Thyroid gland (tissue), 4 donors: ENCODE data around the gene CTIF. TPM values are rescaled to one million over a fixed set of nuclear protein-coding genes. Genes with fewer than 3 reads are reported as not detected.

ENCODE experiments used
- DNase-seq, 2 donors: peaks; one replicate each; pipeline ENCODE4 v3.0.0-alpha.2; 2019
- H3K27ac ChIP-seq, 3 donors: fragments of 200-600 bp; sonication (generic); 1 replicate in 2 of 3; 2 replicates in 1 of 3; pipeline ENCODE4 v1.5.1; 2016 to 2019; ENCODE audit warnings: mild to moderate bottlenecking in 1 of 3, moderate library complexity in 1 of 3
- H3K27me3 ChIP-seq: fragments of 200-600 bp; sonication (generic); one replicate; pipeline ENCODE4 v1.5.1; 2019
- H3K36me3 ChIP-seq, 2 donors: fragments of 200-600 bp; sonication (generic); one replicate each; pipeline ENCODE4 v1.5.1; 2016 to 2019
- H3K4me1 ChIP-seq, 2 donors: fragments of 200-600 bp; sonication (generic); one replicate each; pipeline ENCODE4 v1.5.1; 2017 to 2019
- H3K4me3 ChIP-seq, 3 donors: fragments of 200-600 bp; sonication (generic); replicated peaks in 1 of 3; 1 replicate in 2 of 3; 2 replicates in 1 of 3; pipeline ENCODE4 v1.5.1; 2016; ENCODE audit warnings: mild to moderate bottlenecking in 1 of 3
- H3K9me3 ChIP-seq: fragments of 200-600 bp; sonication (generic); one replicate; pipeline ENCODE4 v1.5.1; 2017
- POLR2A ChIP-seq, 2 donors: fragments of 450-650 bp; IDR thresholded peaks; one replicate each; pipeline ENCODE4 v1.6.1; 2017; ENCODE audit warnings: antibody characterized with exemption in 2 of 2, mild to moderate bottlenecking in 2 of 2, moderate library complexity in 1 of 2
- WGBS, 2 donors: methylation state at CpG; one replicate each; pipeline ENCODE4 v1.1.5; 2017; 5-methylcytosine and 5-hydroxymethylcytosine counted together
- intact Hi-C: fragments of 100-400 bp; cut with DNase I; formaldehyde crosslinking; loops from one replicate; pipeline ENCODE4 v1.15.1; 2023
- total RNA-seq, 4 donors: library from RNA; depleted of rRNA; stranded (reverse); fragments of >200 nt; gene quantifications; one replicate each; pipeline ENCODE4 v1.2.3, GENCODE V29; 2016
- TF ChIP-seq, protein P1 (sequence below), 6 experiments: fragments of 200-600 bp in 3 of 6; fragments of 450-650 bp in 3 of 6; sonication (generic) in 3 of 6; IDR thresholded peaks; one replicate each; pipeline ENCODE4 v1.5.1; 2016 to 2019; ENCODE audit warnings: antibody characterized with exemption in 6 of 6, mild to moderate bottlenecking in 2 of 6, inconsistent platforms in 1 of 6, moderate library complexity in 1 of 6

CTIF gene
- total RNA-seq, 4 donors from 2014 or later = 18.7 to 29.8 (median 23.6) TPM

GRCh38 chr18:48774941-48775340, 236.1 kb downstream of the CTIF start:
- Histone ChIP-seq H3K36me3 (no peaks in the 10 kb centered on the region), H3K27ac (no peak overlapping the region), H3K9me3 (no peaks in the 10 kb centered on the region), H3K27me3 (no peaks in the 10 kb centered on the region), H3K4me3 (no peak overlapping the region), H3K4me1 (peaks cover 9 to 32% of the 10 kb centered on the region in 2 donors)
- WGBS, 2 donors = 98% methylated on average over 5 of the region's 5 CpGs
- DNase-seq = no peak
- intact Hi-C loops = loop anchor here (5.0 to 10.0 kb wide), 2 partner anchors 172 to 400 kb away; no protein-coding TSS in a partner anchor
- no peak for TF ChIP-seq POLR2A (IDR thresholded peaks at IDR 0.05)
- TF ChIP-seq, protein P1, sequence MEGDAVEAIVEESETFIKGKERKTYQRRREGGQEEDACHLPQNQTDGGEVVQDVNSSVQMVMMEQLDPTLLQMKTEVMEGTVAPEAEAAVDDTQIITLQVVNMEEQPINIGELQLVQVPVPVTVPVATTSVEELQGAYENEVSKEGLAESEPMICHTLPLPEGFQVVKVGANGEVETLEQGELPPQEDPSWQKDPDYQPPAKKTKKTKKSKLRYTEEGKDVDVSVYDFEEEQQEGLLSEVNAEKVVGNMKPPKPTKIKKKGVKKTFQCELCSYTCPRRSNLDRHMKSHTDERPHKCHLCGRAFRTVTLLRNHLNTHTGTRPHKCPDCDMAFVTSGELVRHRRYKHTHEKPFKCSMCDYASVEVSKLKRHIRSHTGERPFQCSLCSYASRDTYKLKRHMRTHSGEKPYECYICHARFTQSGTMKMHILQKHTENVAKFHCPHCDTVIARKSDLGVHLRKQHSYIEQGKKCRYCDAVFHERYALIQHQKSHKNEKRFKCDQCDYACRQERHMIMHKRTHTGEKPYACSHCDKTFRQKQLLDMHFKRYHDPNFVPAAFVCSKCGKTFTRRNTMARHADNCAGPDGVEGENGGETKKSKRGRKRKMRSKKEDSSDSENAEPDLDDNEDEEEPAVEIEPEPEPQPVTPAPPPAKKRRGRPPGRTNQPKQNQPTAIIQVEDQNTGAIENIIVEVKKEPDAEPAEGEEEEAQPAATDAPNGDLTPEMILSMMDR (IDR thresholded peaks at IDR 0.05) = no peak

- Histone ChIP-seq H3K27ac (no peak overlapping the region), H3K4me3 (no peak overlapping the region), H3K27me3 (no peaks in the 10 kb centered on the region), H3K4me1 (peaks cover 15 to 35% of the 10 kb centered on the region in 2 donors), H3K36me3 (no peaks in the 10 kb centered on the region), H3K9me3 (no peaks in the 10 kb centered on the region)
- 92 to 97% methylated on average over 6 to 12 of the region's 12 CpGs for WGBS, 2 donors
- DNase-seq = no peak
- TF ChIP-seq, protein P1 (IDR thresholded peaks at IDR 0.05) = no peak
- intact Hi-C loops = loop anchor here (5.0 to 10.0 kb wide), 2 partner anchors 172 to 399 kb away; no protein-coding TSS in a partner anchor
These were observed 236.7 kb downstream of the CTIF start for GRCh38 chr18:48775372-48776155.

DNA sequence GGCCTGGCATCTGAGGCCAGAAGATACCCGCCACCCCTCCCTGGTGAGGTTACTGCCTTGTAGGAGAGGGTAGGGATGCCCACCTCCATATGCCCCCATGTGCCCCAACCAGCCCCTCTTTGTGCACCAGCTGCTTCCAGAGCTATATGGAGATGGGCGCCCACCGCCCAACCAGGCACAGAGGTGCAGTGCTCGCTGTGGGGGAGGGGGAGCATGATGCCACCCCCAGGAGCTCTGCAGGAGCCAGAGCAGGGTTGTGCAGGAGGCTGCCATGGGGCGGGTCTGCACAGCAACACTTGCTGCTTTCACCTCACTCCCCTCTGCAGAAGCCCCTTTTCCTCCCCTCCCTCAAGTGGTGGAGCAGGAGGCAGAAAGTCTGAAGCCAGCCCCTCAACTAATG, 237.3 kb downstream of the CTIF start:
- TF ChIP-seq, protein P1 (IDR thresholded peaks at IDR 0.05) = no peak
- TF ChIP-seq POLR2A (IDR thresholded peaks at IDR 0.05) = no peak
- Histone ChIP-seq H3K4me1 (peaks cover 19 to 41% of the 10 kb centered on the region in 2 donors), H3K36me3 (no peaks in the 10 kb centered on the region), H3K27ac (no peak overlapping the region), H3K4me3 (no peak overlapping the region), H3K9me3 (no peaks in the 10 kb centered on the region), H3K27me3 (no peaks in the 10 kb centered on the region)
- DNase-seq = no peak
- 98% methylated on average over 5 of the region's 5 CpGs; no CpG with 5 or more reads in 1 of the 2 donors for WGBS, 2 donors
- intact Hi-C loops = loop anchor here (5.0 to 10.0 kb wide), 2 partner anchors 171 to 399 kb away; no protein-coding TSS in a partner anchor

DNA sequence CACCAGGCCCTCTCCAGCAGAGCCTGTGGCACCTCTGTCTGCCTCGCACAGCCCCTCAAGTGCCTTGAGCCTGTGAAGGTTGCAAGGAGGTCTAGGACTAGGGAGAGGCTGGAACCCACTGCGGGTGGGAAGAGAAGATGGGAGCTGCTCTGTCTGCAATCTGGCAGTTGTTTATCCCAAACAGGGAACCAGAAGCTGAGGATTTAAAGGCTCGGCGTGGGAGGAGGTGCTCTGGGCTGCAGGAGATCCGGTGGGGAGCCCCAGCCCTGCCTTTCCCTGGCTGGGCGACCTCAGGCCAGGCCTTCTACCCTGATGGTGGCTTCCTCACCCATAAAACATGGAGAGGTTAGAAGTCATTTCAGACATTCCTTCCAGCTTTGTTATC, 237.8 kb downstream of the CTIF start:
- Histone ChIP-seq H3K36me3 (no peaks in the 10 kb centered on the region), H3K9me3 (no peaks in the 10 kb centered on the region), H3K4me1 (peaks cover 20 to 46% of the 10 kb centered on the region in 2 donors), H3K27ac (no peak overlapping the region), H3K4me3 (no peak overlapping the region), H3K27me3 (no peaks in the 10 kb centered on the region)
- DNase-seq = no peak
- WGBS, 2 donors = 82 to 92% methylated on average over 6 of the region's 6 CpGs
- TF ChIP-seq POLR2A (IDR thresholded peaks at IDR 0.05) = no peak
- TF ChIP-seq, protein P1 (IDR thresholded peaks at IDR 0.05) = no peak
- intact Hi-C loops = loop anchor here (5.0 to 10.0 kb wide), 2 partner anchors 171 to 398 kb away; no protein-coding TSS in a partner anchor
